ENCODE data around the gene HDHD3. TPM values are rescaled to one million over a fixed set of nuclear protein-coding genes. Genes with fewer than 3 reads are reported as not detected.

The HDHD3 gene
- total RNA-seq, result 10 to 100 TPM in 3 of 4 donors, 1 to 10 TPM in 1; 9.1 to 30.2 (median 22.8) TPM

- peaks cover 14 to 30% (median 23%) of the 10 kb centered on the region in 4 donors for H3K36me3 ChIP-seq
- H3K9me3 ChIP-seq, result no peaks in the 10 kb centered on the region
- peak within 1 kb of the TSS; percentile 81 to 90 (median 86) for H3K27ac ChIP-seq (replicated peaks in 1 of 4)
- DNase-seq (ENCODE audit: extremely low spot score), result peak; percentile 96
- no peaks in the 10 kb centered on the region for H3K27me3 ChIP-seq
- TF ChIP-seq POLR2AphosphoS5 (IDR thresholded peaks at IDR 0.05) (peak; percentile 77 to 93), EP300 (IDR thresholded peaks at IDR 0.05) (no peak)
- H3K4me3 ChIP-seq, result peak within 1 kb of the TSS; percentile 82 to 95 (median 87)
- intact Hi-C loops (cut with DNase I), result loop anchor here (5.0 kb wide), 1 partner anchor 35 kb away; the partner anchor contains the start of gene WDR31
- peaks cover 12 to 23% (median 20%) of the 10 kb centered on the region in 4 donors for H3K4me1 ChIP-seq
- 6% methylated on average over 22 of the region's 74 CpGs for WGBS
Measured at GRCh38 chr9:113376634-113377567, at the start of gene HDHD3. Gene HDHD3 (minus strand): TSS chr9:113376986. CDS start chr9:113374354, 2,632 bp downstream.

DNA sequence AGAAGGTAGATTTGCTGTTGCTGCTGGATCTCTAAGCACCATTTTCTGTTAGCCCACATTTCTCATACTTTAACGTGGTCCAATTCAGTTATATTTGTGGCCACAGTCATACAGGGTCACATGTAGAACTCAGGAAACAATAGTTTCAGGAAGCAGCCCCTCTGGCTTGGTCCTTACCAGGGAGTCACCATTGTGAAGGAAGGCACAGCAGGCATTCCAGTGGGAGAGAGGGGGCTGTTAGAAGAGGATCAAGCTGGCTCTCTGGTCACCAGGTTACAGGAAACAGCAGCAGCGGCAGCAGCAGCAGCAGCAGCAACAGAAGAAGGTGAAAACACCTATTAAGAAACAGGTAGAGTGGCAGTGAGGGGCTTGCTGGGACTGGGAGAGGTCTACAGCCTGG, 48.3 kb upstream of the HDHD3 start:
- WGBS, result 43% methylated on average over 2 of the region's 2 CpGs
- no peaks in the 10 kb centered on the region for H3K36me3 ChIP-seq
- no peak overlapping the region for H3K27ac ChIP-seq (replicated peaks in 1 of 4)
- H3K4me1 ChIP-seq, result no peaks in the 10 kb centered on the region
- H3K27me3 ChIP-seq, result no peaks in the 10 kb centered on the region
- H3K9me3 ChIP-seq, result no peaks in the 10 kb centered on the region
- DNase-seq (ENCODE audit: extremely low spot score), result no peak
- intact Hi-C loops (cut with DNase I), result no loop called here
- no peak for TF ChIP-seq POLR2AphosphoS5 (IDR thresholded peaks at IDR 0.05)
- TF ChIP-seq EP300 (IDR thresholded peaks at IDR 0.05), result no peak
- no peak for TF ChIP-seq POLR2A (IDR thresholded peaks at IDR 0.05; ENCODE audit: low read depth)
- TF ChIP-seq, protein P1, sequence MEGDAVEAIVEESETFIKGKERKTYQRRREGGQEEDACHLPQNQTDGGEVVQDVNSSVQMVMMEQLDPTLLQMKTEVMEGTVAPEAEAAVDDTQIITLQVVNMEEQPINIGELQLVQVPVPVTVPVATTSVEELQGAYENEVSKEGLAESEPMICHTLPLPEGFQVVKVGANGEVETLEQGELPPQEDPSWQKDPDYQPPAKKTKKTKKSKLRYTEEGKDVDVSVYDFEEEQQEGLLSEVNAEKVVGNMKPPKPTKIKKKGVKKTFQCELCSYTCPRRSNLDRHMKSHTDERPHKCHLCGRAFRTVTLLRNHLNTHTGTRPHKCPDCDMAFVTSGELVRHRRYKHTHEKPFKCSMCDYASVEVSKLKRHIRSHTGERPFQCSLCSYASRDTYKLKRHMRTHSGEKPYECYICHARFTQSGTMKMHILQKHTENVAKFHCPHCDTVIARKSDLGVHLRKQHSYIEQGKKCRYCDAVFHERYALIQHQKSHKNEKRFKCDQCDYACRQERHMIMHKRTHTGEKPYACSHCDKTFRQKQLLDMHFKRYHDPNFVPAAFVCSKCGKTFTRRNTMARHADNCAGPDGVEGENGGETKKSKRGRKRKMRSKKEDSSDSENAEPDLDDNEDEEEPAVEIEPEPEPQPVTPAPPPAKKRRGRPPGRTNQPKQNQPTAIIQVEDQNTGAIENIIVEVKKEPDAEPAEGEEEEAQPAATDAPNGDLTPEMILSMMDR (IDR thresholded peaks at IDR 0.05), result no peak
- no peak overlapping the region for H3K4me3 ChIP-seq

- Histone ChIP-seq H3K4me3 (no peak overlapping the region), H3K27me3 (no peaks in the 10 kb centered on the region), H3K4me1 (no peaks in the 10 kb centered on the region), H3K27ac (replicated peaks in 1 of 4) (no peak overlapping the region), H3K9me3 (no peaks in the 10 kb centered on the region), H3K36me3 (no peaks in the 10 kb centered on the region)
- intact Hi-C loops (cut with DNase I), result no loop called here
- no peak for TF ChIP-seq POLR2A (IDR thresholded peaks at IDR 0.05; ENCODE audit: low read depth)
- TF ChIP-seq POLR2AphosphoS5 (IDR thresholded peaks at IDR 0.05), result no peak
- WGBS, result 72% methylated on average over 3 of the region's 3 CpGs
- DNase-seq (ENCODE audit: extremely low spot score), result no peak
Measured at GRCh38 chr9:113421726-113422125, 44.9 kb upstream of the HDHD3 start.

DNA sequence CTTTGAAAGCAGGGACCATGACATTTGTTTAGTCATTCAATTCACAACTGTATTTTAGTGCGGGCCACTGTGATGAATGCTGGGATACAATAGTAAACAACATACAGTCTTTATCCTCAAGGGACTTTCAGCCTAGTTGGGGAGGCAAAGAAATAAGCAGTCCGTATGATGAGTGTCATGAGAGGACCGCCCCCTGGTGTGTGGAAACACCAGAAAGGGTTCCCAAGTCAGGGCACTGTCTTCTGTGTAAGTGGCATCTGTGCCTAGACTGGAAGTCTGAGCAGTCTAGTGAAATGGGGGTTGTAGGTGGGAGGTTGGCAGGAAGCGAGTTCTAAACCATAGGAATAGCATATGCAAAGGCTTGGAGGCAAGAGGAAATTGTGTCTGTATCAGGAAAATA, 40.6 kb upstream of the HDHD3 start:
- Histone ChIP-seq H3K4me1 (no peaks in the 10 kb centered on the region), H3K36me3 (no peaks in the 10 kb centered on the region), H3K27ac (replicated peaks in 1 of 4) (no peak overlapping the region), H3K9me3 (no peaks in the 10 kb centered on the region), H3K27me3 (no peaks in the 10 kb centered on the region), H3K4me3 (no peak overlapping the region)
- 79% methylated on average over 4 of the region's 4 CpGs for WGBS
- TF ChIP-seq EP300 (IDR thresholded peaks at IDR 0.05) (no peak), POLR2AphosphoS5 (IDR thresholded peaks at IDR 0.05) (no peak), POLR2A (IDR thresholded peaks at IDR 0.05; ENCODE audit: low read depth) (no peak)
- TF ChIP-seq, protein P1 (IDR thresholded peaks at IDR 0.05), result no peak
- no peak for DNase-seq (ENCODE audit: extremely low spot score)
- intact Hi-C loops (cut with DNase I), result no loop called here

DNA sequence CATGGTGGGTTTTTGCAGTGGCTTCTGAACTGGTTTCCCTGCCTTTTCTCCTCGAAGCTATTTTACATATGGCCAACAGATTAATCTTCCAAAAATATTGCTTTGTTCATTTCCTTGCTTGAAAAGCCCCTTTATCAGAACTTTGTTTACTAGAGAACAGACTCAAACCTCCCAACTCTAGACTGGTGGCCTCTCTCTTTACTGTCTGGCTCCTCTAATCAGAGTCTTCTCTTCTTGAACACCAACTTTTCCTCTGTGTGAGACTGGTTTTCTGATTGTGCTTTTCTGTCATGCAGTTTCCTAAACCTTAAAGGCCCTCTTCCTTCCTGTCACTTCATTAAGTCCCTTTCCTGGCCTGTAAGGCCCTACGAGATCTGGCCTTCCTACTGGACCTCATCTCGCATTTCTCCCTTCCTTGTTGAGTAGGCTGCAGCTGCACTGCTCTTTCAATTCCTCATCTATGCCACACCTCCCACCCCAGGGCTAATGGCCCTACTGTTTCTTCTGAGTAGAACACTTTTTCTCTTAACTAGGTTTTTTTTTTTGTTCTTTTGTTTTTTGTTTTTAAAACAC, 39.4 kb upstream of the HDHD3 start:
- peaks cover 0 to 6% (median 5%) of the 10 kb centered on the region in 4 donors for H3K4me1 ChIP-seq
- TF ChIP-seq POLR2AphosphoS5 (IDR thresholded peaks at IDR 0.05) (no peak), POLR2A (IDR thresholded peaks at IDR 0.05; ENCODE audit: low read depth) (no peak), EP300 (IDR thresholded peaks at IDR 0.05) (no peak)
- TF ChIP-seq, protein P1 (IDR thresholded peaks at IDR 0.05), result no peak
- H3K27ac ChIP-seq (replicated peaks in 1 of 4), result no peak overlapping the region
- no peak for DNase-seq (ENCODE audit: extremely low spot score)
- intact Hi-C loops (cut with DNase I), result no loop called here
- H3K4me3 ChIP-seq, result no peak overlapping the region
- 72% methylated on average over 3 of the region's 3 CpGs for WGBS
- no peaks in the 10 kb centered on the region for H3K27me3 ChIP-seq
- no peaks in the 10 kb centered on the region for H3K36me3 ChIP-seq
- H3K9me3 ChIP-seq, result no peaks in the 10 kb centered on the region
